GM23338 (cell line): ENCODE data around the gene COL6A3. TPM values are rescaled to one million over a fixed set of nuclear protein-coding genes. Genes with fewer than 3 reads are reported as not detected.

Experiments used
- ATAC-seq: fragments of 200-7000 bp; cut with Tn5 transposase; 3 replicates; pipeline ENCODE4 v1.9.1; 2020
- DNase-seq: peaks from one replicate; pipeline ENCODE4 v3.0.0-alpha.2; 2015; ENCODE audit warnings: low spot score
- H2AFZ ChIP-seq: fragments of 200-600 bp; sonication (generic); 2 replicates; pipeline ENCODE4 v1.8.0; 2016; ENCODE audit warnings: antibody characterized with exemption, mild to moderate bottlenecking, moderate library complexity
- H3F3A ChIP-seq: fragments of 200-600 bp; sonication (generic); replicated peaks from 2 replicates; pipeline ENCODE4 v1.8.0; 2017; ENCODE audit warnings: antibody characterized with exemption, mixed run types, low read depth
- H3K27ac ChIP-seq: fragments of 200-600 bp; sonication (generic); 2 replicates; pipeline ENCODE4 v1.6.1; 2016; ENCODE audit warnings: low read depth
- H3K27me3 ChIP-seq: fragments of 200-600 bp; sonication (generic); 2 replicates; pipeline ENCODE4 v1.8.0; 2016; ENCODE audit warnings: mild to moderate bottlenecking, mixed run types, moderate library complexity; ENCODE audit not compliant: insufficient read depth
- H3K36me3 ChIP-seq: fragments of 200-600 bp; sonication (generic); 2 replicates; pipeline ENCODE4 v1.8.0; 2016; ENCODE audit warnings: mild to moderate bottlenecking; ENCODE audit not compliant: insufficient read depth
- H3K4me1 ChIP-seq: fragments of 200-600 bp; sonication (generic); 2 replicates; pipeline ENCODE4 v1.8.0; 2016; ENCODE audit warnings: mild to moderate bottlenecking, moderate library complexity; ENCODE audit not compliant: insufficient read depth
- H3K4me2 ChIP-seq: fragments of 200-600 bp; sonication (generic); 2 replicates; pipeline ENCODE4 v1.7.1; 2017; ENCODE audit warnings: mixed run types
- H3K4me3 ChIP-seq: fragments of 200-600 bp; sonication (generic); 2 replicates; pipeline ENCODE4 v1.6.1; 2016; ENCODE audit warnings: mixed run types
- H3K79me2 ChIP-seq: fragments of 200-600 bp; sonication (generic); replicated peaks from 2 replicates; pipeline ENCODE4 v1.8.0; 2017; ENCODE audit warnings: mild to moderate bottlenecking; ENCODE audit not compliant: insufficient read depth
- H3K9me2 ChIP-seq: fragments of 200-600 bp; sonication (generic); 2 replicates; pipeline ENCODE4 v1.8.0; 2017; ENCODE audit not compliant: insufficient read depth
- H4K20me1 ChIP-seq: fragments of 200-600 bp; sonication (generic); replicated peaks from 2 replicates; pipeline ENCODE4 v1.8.0; 2017; ENCODE audit warnings: mild to moderate bottlenecking; ENCODE audit not compliant: insufficient read depth
- H3K27ac Mint-ChIP-seq: 2 replicates; pipeline ENCODE4 v1.8.0; 2020; ENCODE audit warnings: inconsistent platforms, mild to moderate bottlenecking, moderate library complexity, mixed read lengths
- H3K27me3 Mint-ChIP-seq: 3 replicates; pipeline ENCODE4 v1.8.0; 2022; ENCODE audit warnings: low read depth, mild to moderate bottlenecking, moderate library complexity, mixed read lengths, inconsistent platforms; ENCODE audit not compliant: insufficient read depth, poor library complexity
- H3K36me3 Mint-ChIP-seq: 3 replicates; pipeline ENCODE4 v1.8.0; 2021; ENCODE audit warnings: low read depth, mild to moderate bottlenecking, inconsistent platforms, moderate library complexity, mixed read lengths
- H3K4me1 Mint-ChIP-seq: 3 replicates; pipeline ENCODE4 v1.8.0; 2020; ENCODE audit warnings: mild to moderate bottlenecking, inconsistent platforms, mixed read lengths
- H3K4me3 Mint-ChIP-seq: 3 replicates; pipeline ENCODE4 v1.8.0; 2021; ENCODE audit warnings: moderate library complexity, mild to moderate bottlenecking, inconsistent platforms, mixed read lengths
- H3K9me3 Mint-ChIP-seq: 3 replicates; pipeline ENCODE4 v1.8.0; 2020; ENCODE audit warnings: moderate library complexity, mild to moderate bottlenecking, inconsistent platforms, mixed read lengths
- CREB1 ChIP-seq: fragments of 250-450 bp; sonication (Bioruptor Pico); IDR thresholded peaks from 2 replicates; pipeline ENCODE4 v1.5.0; 2020; ENCODE audit warnings: low read depth, mild to moderate bottlenecking, moderate library complexity
- CTCF ChIP-seq, 2 experiments: fragments of 200-600 bp in 1 of 2; sonication (generic) in 1 of 2; conservative IDR thresholded peaks; 2 replicates each; pipeline versions ENCODE4 v1.5.1 to v1.6.1; 2016 to 2017; ENCODE audit warnings: antibody characterized with exemption in 2 of 2, low read depth in 2 of 2, mild to moderate bottlenecking in 2 of 2, moderate library complexity in 1 of 2
- ETS1 ChIP-seq: IDR thresholded peaks from 2 replicates; pipeline ENCODE4 v1.6.1; 2016; ENCODE audit warnings: antibody characterized with exemption
- EZH2phosphoT487 ChIP-seq: fragments of 200-600 bp; sonication (generic); IDR thresholded peaks from one replicate; pipeline ENCODE4 v1.8.1; 2018; ENCODE audit warnings: antibody characterized with exemption; ENCODE audit not compliant: unreplicated experiment
- JUNB ChIP-seq: IDR thresholded peaks from one replicate; pipeline ENCODE4 v1.6.1; 2016; ENCODE audit warnings: antibody characterized with exemption; ENCODE audit not compliant: unreplicated experiment
- NANOG ChIP-seq: IDR thresholded peaks from 2 replicates; pipeline ENCODE4 v1.6.1; 2016; ENCODE audit warnings: antibody characterized with exemption, borderline replicate concordance
- POLR2AphosphoS5 ChIP-seq: IDR thresholded peaks from 2 replicates; pipeline ENCODE4 v1.6.1; 2016; ENCODE audit warnings: antibody characterized with exemption, low read depth
- REST ChIP-seq: IDR thresholded peaks from one replicate; pipeline ENCODE4 v1.6.1; 2018; ENCODE audit warnings: antibody characterized with exemption; ENCODE audit not compliant: unreplicated experiment
- ZNF114 ChIP-seq: fragments of 250-450 bp; sonication (Bioruptor Pico); IDR thresholded peaks from 2 replicates; pipeline ENCODE4 v1.5.0; 2020; ENCODE audit warnings: mild to moderate bottlenecking, moderate library complexity
- ZNF331 ChIP-seq: fragments of 250-450 bp; sonication (Bioruptor Pico); IDR thresholded peaks from 2 replicates; pipeline ENCODE4 v1.5.0; 2020; ENCODE audit warnings: low read depth, mild to moderate bottlenecking, moderate library complexity
- ZNF462 ChIP-seq: fragments of 250-450 bp; sonication (Bioruptor Pico); IDR thresholded peaks from 2 replicates; pipeline ENCODE4 v1.5.0; 2020; ENCODE audit warnings: mild to moderate bottlenecking, moderate library complexity
- polyA plus RNA-seq: library from polyadenylated mRNA; unstranded; fragments of >200 nt; fragmentation: Nextera tagmentation; extraction: Ambion mirVana; gene quantifications from 2 replicates; pipeline ENCODE4 v1.2.1, GENCODE V29; 2016
- total RNA-seq: library from RNA; depleted of rRNA; stranded (reverse); fragments of >200 nt; shearing (Covaris generic); gene quantifications from 2 replicates; pipeline ENCODE4 v1.2.3, GENCODE V29; 2014

Gene COL6A3
- total and polyA plus RNA-seq, 2 experiments from 2014 or later = 1.2 to 7.3 TPM

- no peak for TF ChIP-seq ETS1
- TF ChIP-seq EZH2phosphoT487 = no peak
- no peak for TF ChIP-seq CREB1 (CRISPR knock-in tag)
- TF ChIP-seq JUNB = no peak
- no peak for TF ChIP-seq POLR2AphosphoS5
- TF ChIP-seq ZNF114 (CRISPR knock-in tag) = no peak
Observed at GRCh38 chr2:237295889-237296480, 118.0 kb downstream of the COL6A3 start (continued).

- no peak overlapping the region for H3K4me3 Mint-ChIP-seq
- no peak overlapping the region for H3K27ac Mint-ChIP-seq
- no peaks in the 10 kb centered on the region for H4K20me1 ChIP-seq
- H3K4me3 ChIP-seq = no peak overlapping the region
- no peaks in the 10 kb centered on the region for H3K27me3 Mint-ChIP-seq
- H2AFZ ChIP-seq = peak overlapping the region; percentile 12; the same call in 1 of the 2 replicates
- peaks cover 8% of the 10 kb centered on the region for H3K4me1 ChIP-seq
- H3K9me3 Mint-ChIP-seq = no peaks in the 10 kb centered on the region
- H3K9me2 ChIP-seq = no peaks in the 10 kb centered on the region
- no peaks in the 10 kb centered on the region for H3F3A ChIP-seq
- H3K36me3 ChIP-seq = no peaks in the 10 kb centered on the region
- H3K79me2 ChIP-seq = no peaks in the 10 kb centered on the region
- ATAC-seq = no peak
- no peak for TF ChIP-seq CTCF (conservative IDR thresholded peaks at IDR 0.05; ENCODE audit: low read depth in 2 of 2)
- no peak for TF ChIP-seq CREB1 (CRISPR knock-in tag)
- no peak for TF ChIP-seq ETS1
- no peak for TF ChIP-seq REST
- TF ChIP-seq ZNF331 = no peak
- TF ChIP-seq EZH2phosphoT487 = no peak
- TF ChIP-seq NANOG = no peak
- TF ChIP-seq ZNF462 (CRISPR knock-in tag) = no peak
- no peak for TF ChIP-seq JUNB
- H3K27ac ChIP-seq = no peak overlapping the region
- peaks cover 16% of the 10 kb centered on the region for H3K4me1 Mint-ChIP-seq
- peak overlapping the region; percentile 30; the same call in 1 of the 2 replicates for H3K4me2 ChIP-seq
- DNase-seq = no peak
- no peaks in the 10 kb centered on the region for H3K27me3 ChIP-seq
- no peaks in the 10 kb centered on the region for H3K36me3 Mint-ChIP-seq
Observed at GRCh38 chr2:237294460-237294859, 119.5 kb downstream of the COL6A3 start.
